SK-N-SH (cell line): ENCODE data around the gene ADAMTSL1. TPM values are rescaled to one million over a fixed set of nuclear protein-coding genes. Genes with fewer than 3 reads are reported as not detected.

Experiments used
- CTCF ChIA-PET: fragments of 300-600, 350-600 bp; formaldehyde crosslinking; extraction: SDS; loops from one replicate; lab custom pipeline; 2021; lab: Yijun Ruan, JAX
- POLR2A ChIA-PET: fragments of 350-600 bp; sonication (Branson Sonifier 250); formaldehyde crosslinking; extraction: SDS; loops from one replicate; lab custom pipeline; 2020; ENCODE audit warnings: antibody characterized with exemption, inconsistent platforms; lab: Yijun Ruan, JAX
- DNase-seq: peaks from one replicate; pipeline ENCODE4 v3.0.0; 2012
- H2AFZ ChIP-seq: fragments of 200-600 bp; sonication (generic); 2 replicates; pipeline ENCODE4 v1.8.1; 2016; ENCODE audit warnings: antibody characterized with exemption, mild to moderate bottlenecking, low read depth
- H3F3A ChIP-seq: fragments of 200-600 bp; sonication (generic); replicated peaks from 2 replicates; pipeline ENCODE3; 2016; ENCODE audit warnings: antibody characterized with exemption, mild to moderate bottlenecking; ENCODE audit not compliant: insufficient read depth
- H3K27ac ChIP-seq, 2 experiments: fragments of 200-500 bp in 1 of 2; fragments of 200-600 bp in 1 of 2; sonication (Bioruptor generic) in 1 of 2; sonication (generic), shearing (Covaris generic) in 1 of 2; 2 replicates each; pipeline versions ENCODE4 v1.5.1 to v1.6.1; 2014 to 2016; ENCODE audit warnings: low read depth in 2 of 2, inconsistent platforms in 1 of 2, low read length in 1 of 2, mild to moderate bottlenecking in 1 of 2, mixed read lengths in 1 of 2
- H3K27me3 ChIP-seq: fragments of 200-600 bp; sonication (generic), shearing (Covaris generic); 2 replicates; pipeline ENCODE4 v1.6.1; 2016; ENCODE audit warnings: mixed run types; ENCODE audit not compliant: insufficient read depth
- H3K36me3 ChIP-seq, 2 experiments: fragments of 200-500 bp in 1 of 2; fragments of 200-600 bp in 1 of 2; sonication (Bioruptor generic) in 1 of 2; sonication (generic) in 1 of 2; replicated peaks in 1 of 2; 2 replicates each; pipeline versions ENCODE3 to v1.5.1; 2014 to 2016; ENCODE audit warnings: low read length in 1 of 2, mild to moderate bottlenecking in 1 of 2; ENCODE audit not compliant: insufficient read depth in 2 of 2, control insufficient read depth in 1 of 2
- H3K4me1 ChIP-seq, 2 experiments: fragments of 200-500 bp in 1 of 2; fragments of 200-600 bp in 1 of 2; sonication (Bioruptor generic) in 1 of 2; sonication (generic), shearing (Covaris generic) in 1 of 2; 2 replicates each; pipeline versions ENCODE4 v1.5.1 to v1.6.1; 2014 to 2016; ENCODE audit warnings: low read depth in 1 of 2, low read length in 1 of 2, mixed run types in 1 of 2; ENCODE audit not compliant: insufficient read depth in 2 of 2, control insufficient read depth in 1 of 2
- H3K4me2 ChIP-seq: fragments of 200-600 bp; sonication (generic), shearing (Covaris generic); 2 replicates; pipeline ENCODE4 v1.6.1; 2017; ENCODE audit warnings: mixed run types
- H3K4me3 ChIP-seq, 2 experiments: fragments of 200-500 bp in 1 of 2; fragments of 200-600 bp in 1 of 2; sonication (Bioruptor generic) in 1 of 2; sonication (generic), shearing (Covaris generic) in 1 of 2; 2 replicates each; pipeline versions ENCODE4 v1.5.1 to v1.8.1; 2014 to 2016; ENCODE audit warnings: low read depth in 2 of 2, inconsistent platforms in 1 of 2, low read length in 1 of 2, mild to moderate bottlenecking in 1 of 2, mixed read lengths in 1 of 2, moderate library complexity in 1 of 2
- H3K79me2 ChIP-seq: fragments of 200-600 bp; sonication (generic); 2 replicates; pipeline ENCODE4 v1.8.1; 2017; ENCODE audit warnings: mild to moderate bottlenecking; ENCODE audit not compliant: insufficient read depth
- H3K9ac ChIP-seq: fragments of 200-600 bp; sonication (generic); 2 replicates; pipeline ENCODE4 v1.6.1; 2017; ENCODE audit warnings: mixed run types
- H3K9me2 ChIP-seq: fragments of 200-600 bp; sonication (generic); 2 replicates; pipeline ENCODE4 v1.6.1; 2017; ENCODE audit warnings: mixed run types
- H3K9me3 ChIP-seq: fragments of 200-600 bp; sonication (generic); 2 replicates; pipeline ENCODE4 v1.6.1; 2017; ENCODE audit warnings: mixed run types, mild to moderate bottlenecking, moderate library complexity
- H4K20me1 ChIP-seq: fragments of 200-600 bp; sonication (generic); 2 replicates; pipeline ENCODE4 v1.6.1; 2017; ENCODE audit warnings: mild to moderate bottlenecking, mixed run types; ENCODE audit not compliant: insufficient read depth
- EP300 ChIP-seq, 2 experiments: IDR thresholded peaks; 2 replicates each; pipeline versions ENCODE4 v1.4.0 to v1.6.1; 2012; ENCODE audit warnings: borderline replicate concordance in 1 of 2, low read depth in 1 of 2, low read length in 1 of 2
- GABPA ChIP-seq: IDR thresholded peaks from 2 replicates; pipeline ENCODE4 v1.4.0; 2012; ENCODE audit warnings: low read depth, mild to moderate bottlenecking
- IRF3 ChIP-seq: fragments of 150-350 bp; IDR thresholded peaks from 2 replicates; pipeline ENCODE4 v1.6.1; 2016; ENCODE audit warnings: mild to moderate bottlenecking, low read depth, low read length
- MXI1 ChIP-seq: IDR thresholded peaks from 2 replicates; pipeline ENCODE4 v1.6.1; 2012; ENCODE audit warnings: mild to moderate bottlenecking, low read depth, low read length, improper control_type of control experiment
- POLR2AphosphoS5 ChIP-seq: IDR thresholded peaks from 2 replicates; pipeline ENCODE4 v1.6.1; 2012; ENCODE audit warnings: low read depth, low read length
- RXRA ChIP-seq: IDR thresholded peaks from 2 replicates; pipeline ENCODE4 v1.4.0; 2012; ENCODE audit warnings: low read depth, mild to moderate bottlenecking, borderline replicate concordance
- TCF12 ChIP-seq: IDR thresholded peaks from 2 replicates; pipeline ENCODE4 v1.4.0; 2012
- YY1 ChIP-seq: IDR thresholded peaks from 2 replicates; pipeline ENCODE4 v1.4.0; 2012; ENCODE audit warnings: low read depth, mild to moderate bottlenecking
- WGBS: methylation state at CpG from one replicate; pipeline ENCODE4 v1.1.6; 2017; ENCODE audit warnings: low lambda C conversion rate; 5-methylcytosine and 5-hydroxymethylcytosine counted together
- polyA plus RNA-seq, 3 experiments: library from polyadenylated mRNA; depleted of rRNA; stranded (reverse); fragments of >200 nt; gene quantifications; 2 replicates each; pipeline ENCODE4 v1.2.3, GENCODE V29; 2012
- TF ChIP-seq, protein P1 (sequence below): IDR thresholded peaks from 2 replicates; pipeline ENCODE4 v1.4.0; 2012; ENCODE audit warnings: low read depth, borderline replicate concordance

ADAMTSL1 gene
- polyA plus RNA-seq, 1 of the 3 experiments (the other 2 are of a cell fraction), result 114 TPM

GRCh38 chr9:18694959-18695668, 221.2 kb downstream of the ADAMTSL1 start:
- H3K4me2 ChIP-seq, result no peak overlapping the region
- H4K20me1 ChIP-seq, result no peaks in the 10 kb centered on the region
- H3K27ac ChIP-seq, result no peak overlapping the region
- no peaks in the 10 kb centered on the region for H3K79me2 ChIP-seq
- peaks cover 3% of the 10 kb centered on the region for H3F3A ChIP-seq
- H2AFZ ChIP-seq, result no peak overlapping the region
- H3K4me3 ChIP-seq, result no peak overlapping the region
- ChIA-PET POLR2A (no interaction called here), CTCF (no interaction called here)
- H3K9ac ChIP-seq, result no peak overlapping the region
- no peaks in the 10 kb centered on the region for H3K27me3 ChIP-seq
- H3K9me2 ChIP-seq, result no peaks in the 10 kb centered on the region
- peaks cover 2 to 94% of the 10 kb centered on the region in 2 experiments for H3K36me3 ChIP-seq
- no peaks in the 10 kb centered on the region; a peak in 1 of 4 replicates for H3K4me1 ChIP-seq
- DNase-seq, result no peak
- TF ChIP-seq RXRA (no peak), IRF3 (no peak), GABPA (no peak), EP300 (IDR thresholded peaks at IDR 0.05; ENCODE audit: borderline replicate concordance in 1 of 2, low read depth in 1 of 2, low read length in 1 of 2) (no peak), YY1 (no peak), POLR2AphosphoS5 (no peak), MXI1 (no peak)
- TF ChIP-seq, protein P1, sequence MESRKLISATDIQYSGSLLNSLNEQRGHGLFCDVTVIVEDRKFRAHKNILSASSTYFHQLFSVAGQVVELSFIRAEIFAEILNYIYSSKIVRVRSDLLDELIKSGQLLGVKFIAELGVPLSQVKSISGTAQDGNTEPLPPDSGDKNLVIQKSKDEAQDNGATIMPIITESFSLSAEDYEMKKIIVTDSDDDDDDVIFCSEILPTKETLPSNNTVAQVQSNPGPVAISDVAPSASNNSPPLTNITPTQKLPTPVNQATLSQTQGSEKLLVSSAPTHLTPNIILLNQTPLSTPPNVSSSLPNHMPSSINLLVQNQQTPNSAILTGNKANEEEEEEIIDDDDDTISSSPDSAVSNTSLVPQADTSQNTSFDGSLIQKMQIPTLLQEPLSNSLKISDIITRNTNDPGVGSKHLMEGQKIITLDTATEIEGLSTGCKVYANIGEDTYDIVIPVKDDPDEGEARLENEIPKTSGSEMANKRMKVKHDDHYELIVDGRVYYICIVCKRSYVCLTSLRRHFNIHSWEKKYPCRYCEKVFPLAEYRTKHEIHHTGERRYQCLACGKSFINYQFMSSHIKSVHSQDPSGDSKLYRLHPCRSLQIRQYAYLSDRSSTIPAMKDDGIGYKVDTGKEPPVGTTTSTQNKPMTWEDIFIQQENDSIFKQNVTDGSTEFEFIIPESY, result no peak
- H3K9me3 ChIP-seq, result no peaks in the 10 kb centered on the region

GRCh38 chr9:18698992-18699391, 225.0 kb downstream of the ADAMTSL1 start:
- Histone ChIP-seq H2AFZ (no peak overlapping the region), H3K4me1 (peaks cover 0 to 5% of the 10 kb centered on the region in 2 experiments; a peak in 2 of 4 replicates), H3K36me3 (peaks cover 2 to 92% of the 10 kb centered on the region in 2 experiments), H3F3A (peaks cover 5% of the 10 kb centered on the region), H3K4me3 (no peak overlapping the region), H3K79me2 (no peaks in the 10 kb centered on the region), H3K4me2 (no peak overlapping the region), H3K27me3 (no peaks in the 10 kb centered on the region), H4K20me1 (no peaks in the 10 kb centered on the region), H3K9me2 (no peaks in the 10 kb centered on the region), H3K9ac (no peak overlapping the region), H3K27ac (no peak overlapping the region), H3K9me3 (no peaks in the 10 kb centered on the region)
- DNase-seq, result no peak
- 41% methylated on average over 2 of the region's 2 CpGs for WGBS
- TF ChIP-seq TCF12, result no peak
- ChIA-PET CTCF (no interaction called here), POLR2A (no interaction called here)
